SK-N-SH (cell line): ENCODE data around the gene C3orf38. TPM values are rescaled to one million over a fixed set of nuclear protein-coding genes. Genes with fewer than 3 reads are reported as not detected.

Experiments
- CTCF ChIA-PET: fragments of 300-600, 350-600 bp; formaldehyde crosslinking; extraction: SDS; loops from one replicate; lab custom pipeline; 2021; lab: Yijun Ruan, JAX
- POLR2A ChIA-PET: fragments of 350-600 bp; sonication (Branson Sonifier 250); formaldehyde crosslinking; extraction: SDS; loops from one replicate; lab custom pipeline; 2020; ENCODE audit warnings: antibody characterized with exemption, inconsistent platforms; lab: Yijun Ruan, JAX
- DNase-seq: peaks from one replicate; pipeline ENCODE4 v3.0.0; 2012
- H2AFZ ChIP-seq: fragments of 200-600 bp; sonication (generic); 2 replicates; pipeline ENCODE4 v1.8.1; 2016; ENCODE audit warnings: antibody characterized with exemption, mild to moderate bottlenecking, low read depth
- H3F3A ChIP-seq: fragments of 200-600 bp; sonication (generic); replicated peaks from 2 replicates; pipeline ENCODE3; 2016; ENCODE audit warnings: antibody characterized with exemption, mild to moderate bottlenecking; ENCODE audit not compliant: insufficient read depth
- H3K27ac ChIP-seq, 2 experiments: fragments of 200-500 bp in 1 of 2; fragments of 200-600 bp in 1 of 2; sonication (Bioruptor generic) in 1 of 2; sonication (generic), shearing (Covaris generic) in 1 of 2; 2 replicates each; pipeline versions ENCODE4 v1.5.1 to v1.6.1; 2014 to 2016; ENCODE audit warnings: low read depth in 2 of 2, inconsistent platforms in 1 of 2, low read length in 1 of 2, mild to moderate bottlenecking in 1 of 2, mixed read lengths in 1 of 2
- H3K27me3 ChIP-seq: fragments of 200-600 bp; sonication (generic), shearing (Covaris generic); 2 replicates; pipeline ENCODE4 v1.6.1; 2016; ENCODE audit warnings: mixed run types; ENCODE audit not compliant: insufficient read depth
- H3K36me3 ChIP-seq, 2 experiments: fragments of 200-500 bp in 1 of 2; fragments of 200-600 bp in 1 of 2; sonication (Bioruptor generic) in 1 of 2; sonication (generic) in 1 of 2; replicated peaks in 1 of 2; 2 replicates each; pipeline versions ENCODE3 to v1.5.1; 2014 to 2016; ENCODE audit warnings: low read length in 1 of 2, mild to moderate bottlenecking in 1 of 2; ENCODE audit not compliant: insufficient read depth in 2 of 2, control insufficient read depth in 1 of 2
- H3K4me1 ChIP-seq, 2 experiments: fragments of 200-500 bp in 1 of 2; fragments of 200-600 bp in 1 of 2; sonication (Bioruptor generic) in 1 of 2; sonication (generic), shearing (Covaris generic) in 1 of 2; 2 replicates each; pipeline versions ENCODE4 v1.5.1 to v1.6.1; 2014 to 2016; ENCODE audit warnings: low read depth in 1 of 2, low read length in 1 of 2, mixed run types in 1 of 2; ENCODE audit not compliant: insufficient read depth in 2 of 2, control insufficient read depth in 1 of 2
- H3K4me2 ChIP-seq: fragments of 200-600 bp; sonication (generic), shearing (Covaris generic); 2 replicates; pipeline ENCODE4 v1.6.1; 2017; ENCODE audit warnings: mixed run types
- H3K4me3 ChIP-seq, 2 experiments: fragments of 200-500 bp in 1 of 2; fragments of 200-600 bp in 1 of 2; sonication (Bioruptor generic) in 1 of 2; sonication (generic), shearing (Covaris generic) in 1 of 2; 2 replicates each; pipeline versions ENCODE4 v1.5.1 to v1.8.1; 2014 to 2016; ENCODE audit warnings: low read depth in 2 of 2, inconsistent platforms in 1 of 2, low read length in 1 of 2, mild to moderate bottlenecking in 1 of 2, mixed read lengths in 1 of 2, moderate library complexity in 1 of 2
- H3K79me2 ChIP-seq: fragments of 200-600 bp; sonication (generic); 2 replicates; pipeline ENCODE4 v1.8.1; 2017; ENCODE audit warnings: mild to moderate bottlenecking; ENCODE audit not compliant: insufficient read depth
- H3K9ac ChIP-seq: fragments of 200-600 bp; sonication (generic); 2 replicates; pipeline ENCODE4 v1.6.1; 2017; ENCODE audit warnings: mixed run types
- H3K9me2 ChIP-seq: fragments of 200-600 bp; sonication (generic); 2 replicates; pipeline ENCODE4 v1.6.1; 2017; ENCODE audit warnings: mixed run types
- H3K9me3 ChIP-seq: fragments of 200-600 bp; sonication (generic); 2 replicates; pipeline ENCODE4 v1.6.1; 2017; ENCODE audit warnings: mixed run types, mild to moderate bottlenecking, moderate library complexity
- H4K20me1 ChIP-seq: fragments of 200-600 bp; sonication (generic); 2 replicates; pipeline ENCODE4 v1.6.1; 2017; ENCODE audit warnings: mild to moderate bottlenecking, mixed run types; ENCODE audit not compliant: insufficient read depth
- CHD2 ChIP-seq: fragments of 150-350 bp; IDR thresholded peaks from 2 replicates; pipeline ENCODE4 v1.6.1; 2018; ENCODE audit warnings: low read length; ENCODE audit not compliant: partially characterized antibody
- FOSL2 ChIP-seq: IDR thresholded peaks from 2 replicates; pipeline ENCODE4 v1.4.0; 2012; ENCODE audit warnings: low read depth, mild to moderate bottlenecking, moderate library complexity, borderline replicate concordance
- GABPA ChIP-seq: IDR thresholded peaks from 2 replicates; pipeline ENCODE4 v1.4.0; 2012; ENCODE audit warnings: low read depth, mild to moderate bottlenecking
- MEF2A ChIP-seq: IDR thresholded peaks from 2 replicates; pipeline ENCODE4 v1.4.0; 2012; ENCODE audit warnings: low read depth, borderline replicate concordance
- MXI1 ChIP-seq: IDR thresholded peaks from 2 replicates; pipeline ENCODE4 v1.6.1; 2012; ENCODE audit warnings: mild to moderate bottlenecking, low read depth, low read length, improper control_type of control experiment
- NRF1 ChIP-seq: IDR thresholded peaks from 2 replicates; pipeline ENCODE4 v1.6.1; 2012; ENCODE audit warnings: low read depth, mild to moderate bottlenecking, low read length
- RXRA ChIP-seq: IDR thresholded peaks from 2 replicates; pipeline ENCODE4 v1.4.0; 2012; ENCODE audit warnings: low read depth, mild to moderate bottlenecking, borderline replicate concordance
- TEAD4 ChIP-seq: IDR thresholded peaks from 2 replicates; pipeline ENCODE4 v1.4.0; 2012; ENCODE audit warnings: mild to moderate bottlenecking, borderline replicate concordance; ENCODE audit not compliant: insufficient read depth
- WGBS: methylation state at CpG from one replicate; pipeline ENCODE4 v1.1.6; 2017; ENCODE audit warnings: low lambda C conversion rate; 5-methylcytosine and 5-hydroxymethylcytosine counted together
- polyA plus RNA-seq, 3 experiments: library from polyadenylated mRNA; depleted of rRNA; stranded (reverse); fragments of >200 nt; gene quantifications; 2 replicates each; pipeline ENCODE4 v1.2.3, GENCODE V29; 2012
- TF ChIP-seq, protein P1 (sequence below): fragments of 200-600 bp; sonication (generic); IDR thresholded peaks from 2 replicates; pipeline ENCODE4 v1.6.1; 2017; ENCODE audit warnings: antibody characterized with exemption, mild to moderate bottlenecking, moderate library complexity
- TF ChIP-seq, protein P2 (sequence below): fragments of 150-350 bp; IDR thresholded peaks from 2 replicates; pipeline ENCODE4 v1.6.1; 2017; ENCODE audit warnings: antibody characterized with exemption, low read length, low read depth, borderline replicate concordance
- TF ChIP-seq, protein P3 (sequence below): IDR thresholded peaks from 2 replicates; pipeline ENCODE4; 2012
- TF ChIP-seq, protein P4 (sequence below): IDR thresholded peaks from 2 replicates; pipeline ENCODE4 v1.4.0; 2012; ENCODE audit warnings: low read depth, borderline replicate concordance

C3orf38 gene
- polyA plus RNA-seq, 1 of the 3 experiments (the other 2 are of a cell fraction): 4.5 TPM

DNA sequence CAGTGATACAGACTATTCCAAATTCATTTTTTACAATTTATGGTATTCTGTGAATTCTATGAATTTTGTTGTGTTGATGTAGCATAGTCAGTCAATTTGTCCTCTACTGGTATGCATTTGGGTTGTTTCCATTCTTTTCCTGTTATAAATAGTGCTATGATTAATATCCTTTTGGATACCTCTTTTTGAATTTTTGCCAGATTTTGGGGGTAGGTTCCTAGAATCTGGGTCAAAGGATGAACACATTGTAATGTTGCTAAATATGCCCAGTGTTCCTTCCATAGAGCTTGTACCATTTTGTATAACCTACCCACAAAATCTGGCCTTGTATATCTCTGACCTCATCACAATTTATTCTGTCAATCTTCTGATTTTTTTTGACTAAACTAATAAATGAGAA lies 44.4 kb upstream of the C3orf38 start:
- POLR2A ChIA-PET: no interaction called here
- CTCF ChIA-PET: no interaction called here

DNA sequence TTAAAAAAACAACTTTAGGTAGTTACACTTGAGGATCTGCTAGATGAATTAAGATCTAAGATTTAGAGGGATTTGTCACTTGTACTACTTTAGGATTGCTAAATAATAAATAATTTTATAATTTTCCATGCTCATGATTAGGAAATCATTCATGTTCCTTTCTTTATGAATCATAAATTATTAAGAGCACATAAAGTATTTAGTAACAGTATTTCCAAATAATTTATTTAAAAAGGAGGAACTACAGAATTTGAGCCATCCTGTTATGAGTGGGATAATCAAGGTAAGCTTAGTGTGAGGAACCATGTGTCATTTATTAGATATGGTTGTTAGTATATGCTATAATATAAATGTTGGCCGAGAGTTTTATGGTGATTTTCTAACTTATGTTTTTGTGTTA lies 37.5 kb upstream of the C3orf38 start:
- Histone ChIP-seq H3K27me3 (no peaks in the 10 kb centered on the region), H3K79me2 (peaks cover 38% of the 10 kb centered on the region), H3K4me1 (peaks cover 0 to 9% of the 10 kb centered on the region in 2 experiments; a peak in 2 of 4 replicates), H4K20me1 (0 out of 2 replicates have a peak, but pooled peaks cover 5% of the 10 kb centered on the region), H3F3A (peaks cover 13% of the 10 kb centered on the region), H3K4me2 (no peak overlapping the region), H3K4me3 (no peak overlapping the region), H2AFZ (no peak overlapping the region), H3K9ac (no peak overlapping the region), H3K27ac (no peak overlapping the region), H3K36me3 (peaks cover 7 to 14% of the 10 kb centered on the region in 2 experiments), H3K9me2 (no peaks in the 10 kb centered on the region), H3K9me3 (no peaks in the 10 kb centered on the region)
- CTCF ChIA-PET: interaction anchor here (1.4 to 1.9 kb wide), 5 partner anchors 37 to 762 kb away, joined by 4 to 6 read pairs (median 6); no protein-coding TSS in a partner anchor
- TF ChIP-seq GABPA (no peak), CHD2 (no peak), RXRA (no peak), NRF1 (no peak), TEAD4 (no peak), MEF2A (no peak), FOSL2 (no peak), MXI1 (no peak)
- TF ChIP-seq, protein P1, sequence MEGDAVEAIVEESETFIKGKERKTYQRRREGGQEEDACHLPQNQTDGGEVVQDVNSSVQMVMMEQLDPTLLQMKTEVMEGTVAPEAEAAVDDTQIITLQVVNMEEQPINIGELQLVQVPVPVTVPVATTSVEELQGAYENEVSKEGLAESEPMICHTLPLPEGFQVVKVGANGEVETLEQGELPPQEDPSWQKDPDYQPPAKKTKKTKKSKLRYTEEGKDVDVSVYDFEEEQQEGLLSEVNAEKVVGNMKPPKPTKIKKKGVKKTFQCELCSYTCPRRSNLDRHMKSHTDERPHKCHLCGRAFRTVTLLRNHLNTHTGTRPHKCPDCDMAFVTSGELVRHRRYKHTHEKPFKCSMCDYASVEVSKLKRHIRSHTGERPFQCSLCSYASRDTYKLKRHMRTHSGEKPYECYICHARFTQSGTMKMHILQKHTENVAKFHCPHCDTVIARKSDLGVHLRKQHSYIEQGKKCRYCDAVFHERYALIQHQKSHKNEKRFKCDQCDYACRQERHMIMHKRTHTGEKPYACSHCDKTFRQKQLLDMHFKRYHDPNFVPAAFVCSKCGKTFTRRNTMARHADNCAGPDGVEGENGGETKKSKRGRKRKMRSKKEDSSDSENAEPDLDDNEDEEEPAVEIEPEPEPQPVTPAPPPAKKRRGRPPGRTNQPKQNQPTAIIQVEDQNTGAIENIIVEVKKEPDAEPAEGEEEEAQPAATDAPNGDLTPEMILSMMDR: no peak
- TF ChIP-seq, protein P2, sequence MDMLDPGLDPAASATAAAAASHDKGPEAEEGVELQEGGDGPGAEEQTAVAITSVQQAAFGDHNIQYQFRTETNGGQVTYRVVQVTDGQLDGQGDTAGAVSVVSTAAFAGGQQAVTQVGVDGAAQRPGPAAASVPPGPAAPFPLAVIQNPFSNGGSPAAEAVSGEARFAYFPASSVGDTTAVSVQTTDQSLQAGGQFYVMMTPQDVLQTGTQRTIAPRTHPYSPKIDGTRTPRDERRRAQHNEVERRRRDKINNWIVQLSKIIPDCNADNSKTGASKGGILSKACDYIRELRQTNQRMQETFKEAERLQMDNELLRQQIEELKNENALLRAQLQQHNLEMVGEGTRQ: no peak
- TF ChIP-seq, protein P3, sequence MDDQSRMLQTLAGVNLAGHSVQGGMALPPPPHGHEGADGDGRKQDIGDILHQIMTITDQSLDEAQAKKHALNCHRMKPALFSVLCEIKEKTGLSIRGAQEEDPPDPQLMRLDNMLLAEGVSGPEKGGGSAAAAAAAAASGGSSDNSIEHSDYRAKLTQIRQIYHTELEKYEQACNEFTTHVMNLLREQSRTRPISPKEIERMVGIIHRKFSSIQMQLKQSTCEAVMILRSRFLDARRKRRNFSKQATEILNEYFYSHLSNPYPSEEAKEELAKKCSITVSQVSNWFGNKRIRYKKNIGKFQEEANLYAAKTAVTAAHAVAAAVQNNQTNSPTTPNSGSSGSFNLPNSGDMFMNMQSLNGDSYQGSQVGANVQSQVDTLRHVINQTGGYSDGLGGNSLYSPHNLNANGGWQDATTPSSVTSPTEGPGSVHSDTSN: no peak
- POLR2A ChIA-PET: no interaction called here
- WGBS: 97% methylated on average over 1 of the region's 1 CpG
- no peak for DNase-seq

More for the DNA sequence above, 44.4 kb upstream of the C3orf38 start:
- TF ChIP-seq, protein P4, sequence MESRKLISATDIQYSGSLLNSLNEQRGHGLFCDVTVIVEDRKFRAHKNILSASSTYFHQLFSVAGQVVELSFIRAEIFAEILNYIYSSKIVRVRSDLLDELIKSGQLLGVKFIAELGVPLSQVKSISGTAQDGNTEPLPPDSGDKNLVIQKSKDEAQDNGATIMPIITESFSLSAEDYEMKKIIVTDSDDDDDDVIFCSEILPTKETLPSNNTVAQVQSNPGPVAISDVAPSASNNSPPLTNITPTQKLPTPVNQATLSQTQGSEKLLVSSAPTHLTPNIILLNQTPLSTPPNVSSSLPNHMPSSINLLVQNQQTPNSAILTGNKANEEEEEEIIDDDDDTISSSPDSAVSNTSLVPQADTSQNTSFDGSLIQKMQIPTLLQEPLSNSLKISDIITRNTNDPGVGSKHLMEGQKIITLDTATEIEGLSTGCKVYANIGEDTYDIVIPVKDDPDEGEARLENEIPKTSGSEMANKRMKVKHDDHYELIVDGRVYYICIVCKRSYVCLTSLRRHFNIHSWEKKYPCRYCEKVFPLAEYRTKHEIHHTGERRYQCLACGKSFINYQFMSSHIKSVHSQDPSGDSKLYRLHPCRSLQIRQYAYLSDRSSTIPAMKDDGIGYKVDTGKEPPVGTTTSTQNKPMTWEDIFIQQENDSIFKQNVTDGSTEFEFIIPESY: no peak
- Histone ChIP-seq H3F3A (no peaks in the 10 kb centered on the region), H3K4me3 (no peak overlapping the region), H3K4me2 (no peak overlapping the region), H3K4me1 (no peaks in the 10 kb centered on the region; a peak in 2 of 4 replicates), H3K9ac (no peak overlapping the region), H3K36me3 (peaks cover 2 to 6% of the 10 kb centered on the region in 2 experiments), H3K79me2 (peaks cover 46% of the 10 kb centered on the region), H4K20me1 (no peaks in the 10 kb centered on the region; the same call in 1 of the 2 replicates), H3K27me3 (no peaks in the 10 kb centered on the region), H3K9me3 (no peaks in the 10 kb centered on the region), H3K9me2 (no peaks in the 10 kb centered on the region), H3K27ac (no peak overlapping the region), H2AFZ (no peak overlapping the region)
- no peak for DNase-seq
